Measurements from ENCODE around the gene TRPM3.

GRCh38 chr9:70577671-70578070, 543.8 kb downstream of the TRPM3 start:
- TF ChIP-seq, protein P1, sequence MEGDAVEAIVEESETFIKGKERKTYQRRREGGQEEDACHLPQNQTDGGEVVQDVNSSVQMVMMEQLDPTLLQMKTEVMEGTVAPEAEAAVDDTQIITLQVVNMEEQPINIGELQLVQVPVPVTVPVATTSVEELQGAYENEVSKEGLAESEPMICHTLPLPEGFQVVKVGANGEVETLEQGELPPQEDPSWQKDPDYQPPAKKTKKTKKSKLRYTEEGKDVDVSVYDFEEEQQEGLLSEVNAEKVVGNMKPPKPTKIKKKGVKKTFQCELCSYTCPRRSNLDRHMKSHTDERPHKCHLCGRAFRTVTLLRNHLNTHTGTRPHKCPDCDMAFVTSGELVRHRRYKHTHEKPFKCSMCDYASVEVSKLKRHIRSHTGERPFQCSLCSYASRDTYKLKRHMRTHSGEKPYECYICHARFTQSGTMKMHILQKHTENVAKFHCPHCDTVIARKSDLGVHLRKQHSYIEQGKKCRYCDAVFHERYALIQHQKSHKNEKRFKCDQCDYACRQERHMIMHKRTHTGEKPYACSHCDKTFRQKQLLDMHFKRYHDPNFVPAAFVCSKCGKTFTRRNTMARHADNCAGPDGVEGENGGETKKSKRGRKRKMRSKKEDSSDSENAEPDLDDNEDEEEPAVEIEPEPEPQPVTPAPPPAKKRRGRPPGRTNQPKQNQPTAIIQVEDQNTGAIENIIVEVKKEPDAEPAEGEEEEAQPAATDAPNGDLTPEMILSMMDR (IDR thresholded peaks at IDR 0.05): no peak
- TF ChIP-seq POLR2A (IDR thresholded peaks at IDR 0.05): no peak
